ENCODE measurements around the gene PTBP1. TPM values are rescaled to one million over a fixed set of nuclear protein-coding genes. Genes with fewer than 3 reads are reported as not detected.

PTBP1 gene
- total and polyA plus RNA-seq, 9 of the 15 experiments (the other 6 are each of a cell fraction or from before 2014, with no cell fraction given) = 14.0 to 759 (median 234) TPM

DNA sequence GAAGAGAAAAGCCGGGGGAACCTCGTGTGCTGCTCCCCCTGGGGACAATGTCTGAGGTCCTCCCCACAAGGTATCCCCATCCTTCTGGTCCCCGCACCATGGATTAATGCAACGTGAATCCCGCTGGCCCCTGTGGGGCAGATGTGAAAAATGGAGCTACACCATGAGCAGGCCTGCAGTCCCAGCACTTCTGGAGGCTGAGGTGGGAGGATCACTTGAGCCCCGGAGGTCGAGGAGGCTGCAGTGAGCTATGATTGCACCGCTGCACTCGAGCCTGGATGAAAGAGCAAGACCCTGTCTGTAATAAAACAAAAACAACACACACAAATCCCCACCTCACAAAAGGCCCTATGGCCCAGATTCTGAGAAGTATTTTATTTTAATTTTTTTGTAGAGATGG lies 61.0 kb downstream of the PTBP1 start:
- no peak for FAIRE-seq
- no peaks in the 10 kb centered on the region for H3K27me3 ChIP-seq (ENCODE audit: control insufficient read depth in 2 of 2, insufficient read depth in 2 of 2, low read length in 2 of 2)
- DNase-seq (ENCODE audit: extremely low read depth in 1 of 4, low spot score in 3 of 4) = no peak
- WGBS (ENCODE audit: insufficient coverage, low coverage, missing lambda C conversion rate) = 69% methylated on average over 9 of the region's 9 CpGs
- H3K4me2 ChIP-seq (ENCODE audit: insufficient read depth, low read length) = no peak overlapping the region
- no peaks in the 10 kb centered on the region for H3K9me3 ChIP-seq (replicated peaks; ENCODE audit: control insufficient read depth, insufficient read depth, low read depth, low read length)
- ATAC-seq = no peak
- no peak overlapping the region for H3K4me3 ChIP-seq
- ChIA-PET CTCF (ENCODE audit: low intra/inter-chr PET ratio) (interaction anchor here (0.5 kb wide), 1 partner anchor 124 kb away, joined by 3 read pairs; no protein-coding TSS in a partner anchor), POLR2A (interaction anchor here (1.0 kb wide), 1 partner anchor 10 kb away, joined by 3 read pairs; no protein-coding TSS in a partner anchor)
- no peaks in the 10 kb centered on the region for H3K9me1 ChIP-seq (ENCODE audit: control insufficient read depth, insufficient read depth, low read length)
- H2AFZ ChIP-seq (ENCODE audit: low read depth, low read length) = no peak overlapping the region
- no peaks in the 10 kb centered on the region for H4K20me1 ChIP-seq (replicated peaks; ENCODE audit: control insufficient read depth, insufficient read depth, low read length)
- H3K9ac ChIP-seq (ENCODE audit: insufficient read depth in 1 of 2, low read depth in 2 of 2, low read length in 2 of 2) = no peak overlapping the region
- H3K4me1 ChIP-seq (replicated peaks in 1 of 2; ENCODE audit: control insufficient read depth in 2 of 2, insufficient read depth in 2 of 2, low read length in 2 of 2) = peaks cover 18 to 58% of the 10 kb centered on the region in 2 experiments
- H3K36me3 ChIP-seq (ENCODE audit: control insufficient read depth, insufficient read depth, low read length) = no peaks in the 10 kb centered on the region
- intact Hi-C loops (cut with micrococcal nuclease) = no loop called here
- peaks cover 7% of the 10 kb centered on the region for H3K79me2 ChIP-seq (ENCODE audit: control insufficient read depth, insufficient read depth, low read length)
- no TSS peak for BruUV-seq (replicated peaks)
- no peak overlapping the region for H3K27ac ChIP-seq (ENCODE audit: extremely low read depth, low read depth, low read length)
- in situ Hi-C loops (cut with MboI) = loop anchor here (5.0 kb wide), 1 partner anchor 91 kb away; no protein-coding TSS in a partner anchor
- TF ChIP-seq BCOR (IDR thresholded peaks at IDR 0.05) (peak; percentile 56), KDM1A (IDR thresholded peaks at IDR 0.05) (peak in 1 of 2 experiments; percentile 26; a peak in 2 of 4 replicates), ZNF507 (tag; conservative IDR thresholded peaks at IDR 0.05) (no peak), RBM25 (IDR thresholded peaks at IDR 0.05; ENCODE audit: low read depth, low read length, severe bottlenecking) (peak; percentile 21)

Measured in K562 (cell line).